Keratinocyte (primary cell): ENCODE measurements around the gene L1CAM.

Source experiments
- CTCF ChIP-seq, 3 experiments: IDR thresholded peaks in 1 of 3; conservative IDR thresholded peaks in 1 of 3; optimal IDR thresholded peaks in 1 of 3; 2 replicates in 2 of 3; 3 replicates in 1 of 3; pipeline versions ENCODE3 to v1.5.1; 2011; ENCODE audit warnings: low read length in 3 of 3, mild to moderate bottlenecking in 3 of 3, moderate library complexity in 2 of 3, control low read depth in 1 of 3, inconsistent platforms in 1 of 3; ENCODE audit not compliant: insufficient read depth in 2 of 3; ENCODE audit errors: extremely low read depth in 1 of 3
- EZH2 ChIP-seq: IDR thresholded peaks from one replicate; pipeline ENCODE4 v1.6.1; 2012; ENCODE audit warnings: inconsistent platforms, mild to moderate bottlenecking, low read length, moderate library complexity

- TF ChIP-seq CTCF (optimal IDR thresholded peaks at IDR 0.05 in 1 of 3, IDR thresholded peaks at IDR 0.05 in 1 of 3, conservative IDR thresholded peaks at IDR 0.05 in 1 of 3; ENCODE audit: extremely low read depth in 1 of 3, insufficient read depth in 2 of 3, low read length in 3 of 3) (no peak), EZH2 (no peak)
Measured at GRCh38 chrX:153866302-153867019, 19.5 kb downstream of the L1CAM start.
